Activated CD4-positive, alpha-beta T cell treated with anti-CD3 and anti-CD28 coated beads for 4 hours (primary cell): ENCODE data around the gene ADAM33.

Source experiments
- DNase-seq, 2 donors: peaks; one replicate each; pipeline ENCODE4 v3.0.0-alpha.2; 2020

Gene ADAM33, protein sequence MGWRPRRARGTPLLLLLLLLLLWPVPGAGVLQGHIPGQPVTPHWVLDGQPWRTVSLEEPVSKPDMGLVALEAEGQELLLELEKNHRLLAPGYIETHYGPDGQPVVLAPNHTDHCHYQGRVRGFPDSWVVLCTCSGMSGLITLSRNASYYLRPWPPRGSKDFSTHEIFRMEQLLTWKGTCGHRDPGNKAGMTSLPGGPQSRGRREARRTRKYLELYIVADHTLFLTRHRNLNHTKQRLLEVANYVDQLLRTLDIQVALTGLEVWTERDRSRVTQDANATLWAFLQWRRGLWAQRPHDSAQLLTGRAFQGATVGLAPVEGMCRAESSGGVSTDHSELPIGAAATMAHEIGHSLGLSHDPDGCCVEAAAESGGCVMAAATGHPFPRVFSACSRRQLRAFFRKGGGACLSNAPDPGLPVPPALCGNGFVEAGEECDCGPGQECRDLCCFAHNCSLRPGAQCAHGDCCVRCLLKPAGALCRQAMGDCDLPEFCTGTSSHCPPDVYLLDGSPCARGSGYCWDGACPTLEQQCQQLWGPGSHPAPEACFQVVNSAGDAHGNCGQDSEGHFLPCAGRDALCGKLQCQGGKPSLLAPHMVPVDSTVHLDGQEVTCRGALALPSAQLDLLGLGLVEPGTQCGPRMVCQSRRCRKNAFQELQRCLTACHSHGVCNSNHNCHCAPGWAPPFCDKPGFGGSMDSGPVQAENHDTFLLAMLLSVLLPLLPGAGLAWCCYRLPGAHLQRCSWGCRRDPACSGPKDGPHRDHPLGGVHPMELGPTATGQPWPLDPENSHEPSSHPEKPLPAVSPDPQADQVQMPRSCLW

DNA sequence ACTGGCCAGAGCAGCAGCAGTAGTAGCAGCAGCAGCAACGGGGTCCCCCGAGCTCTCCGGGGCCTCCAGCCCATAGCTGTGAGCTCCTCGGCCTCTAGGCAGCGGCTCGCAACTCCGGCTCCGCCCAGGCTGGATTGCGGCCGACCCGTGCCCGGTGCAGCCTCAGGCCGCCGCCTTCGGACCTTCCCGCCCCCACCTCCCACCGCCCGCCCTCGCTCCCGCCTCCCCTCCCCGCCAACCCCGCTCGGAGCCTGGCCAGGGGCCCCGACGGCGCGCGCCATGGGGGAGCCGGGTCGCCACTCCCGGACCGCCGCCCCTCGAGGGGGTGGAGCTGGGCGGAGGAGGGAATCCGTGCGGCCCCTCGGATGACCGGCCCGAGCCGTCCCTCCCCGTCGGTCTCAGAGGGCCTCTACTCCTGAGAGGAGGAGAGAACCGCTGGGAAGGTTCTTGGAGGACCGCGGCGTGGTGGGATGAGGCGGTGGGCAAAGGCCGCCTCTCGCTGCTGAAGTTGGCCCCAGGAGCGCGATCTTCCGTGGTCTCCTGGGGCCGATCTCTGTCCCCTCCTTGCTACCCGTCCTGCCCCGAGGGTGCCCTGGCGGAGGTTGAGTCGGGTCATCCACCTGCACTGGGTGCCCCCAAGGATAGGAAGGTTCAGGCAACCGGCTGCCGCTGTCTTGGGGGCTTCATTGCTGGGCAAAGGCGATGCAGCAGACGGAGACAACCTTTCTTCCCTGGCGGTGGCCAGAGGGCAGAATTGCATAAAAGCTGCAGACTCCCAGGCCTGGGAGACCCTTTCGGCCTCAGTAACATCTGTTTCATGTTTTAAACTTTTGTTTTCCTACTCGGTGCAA, at the start of gene ADAM33:
TSS of gene ADAM33 (minus strand) at position 80 of the 851 bp plus-strand sequence. CDS start at position 74, 6 bp downstream.
- no peak for DNase-seq

DNA sequence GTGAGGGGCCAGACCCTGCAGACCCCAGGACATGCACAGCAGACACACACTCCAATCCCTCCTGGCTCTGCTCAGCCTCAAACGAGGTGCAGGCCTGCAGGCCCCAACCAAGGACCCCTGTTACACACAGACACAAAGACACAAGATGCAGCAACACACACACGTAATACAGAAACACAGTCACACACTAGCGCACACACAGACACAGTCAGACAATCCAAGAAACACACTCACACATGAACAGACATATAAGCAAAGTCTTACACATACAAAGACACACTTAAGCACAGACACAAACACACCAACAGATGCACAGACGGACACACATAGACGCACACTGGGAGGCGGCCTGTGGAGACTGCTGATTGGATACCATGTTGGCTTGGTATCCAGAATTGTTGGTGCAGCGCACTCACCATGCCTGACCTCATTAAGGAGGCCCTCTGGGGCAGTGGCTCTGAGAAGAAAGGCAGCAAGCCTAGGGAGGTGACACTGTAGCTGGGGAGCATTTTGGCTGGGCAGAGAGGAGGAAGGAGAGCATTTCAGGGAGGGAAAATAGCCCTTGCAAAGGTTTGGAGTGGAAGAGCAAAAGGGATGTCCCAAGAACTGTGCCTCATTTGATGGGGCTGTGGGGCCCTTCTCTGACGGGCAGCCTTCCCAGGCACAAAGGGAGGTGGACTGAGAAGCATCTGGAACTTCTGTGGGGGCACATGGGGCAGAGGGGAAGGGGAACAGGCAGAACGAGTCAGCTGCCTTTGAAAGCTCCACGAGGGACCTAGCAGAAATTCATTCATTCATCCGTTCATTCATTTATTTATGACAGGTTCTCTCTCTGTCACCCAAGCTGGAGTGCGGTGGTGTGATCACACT, 49.2 kb upstream of the ADAM33 start:
- no peak for DNase-seq

DNA sequence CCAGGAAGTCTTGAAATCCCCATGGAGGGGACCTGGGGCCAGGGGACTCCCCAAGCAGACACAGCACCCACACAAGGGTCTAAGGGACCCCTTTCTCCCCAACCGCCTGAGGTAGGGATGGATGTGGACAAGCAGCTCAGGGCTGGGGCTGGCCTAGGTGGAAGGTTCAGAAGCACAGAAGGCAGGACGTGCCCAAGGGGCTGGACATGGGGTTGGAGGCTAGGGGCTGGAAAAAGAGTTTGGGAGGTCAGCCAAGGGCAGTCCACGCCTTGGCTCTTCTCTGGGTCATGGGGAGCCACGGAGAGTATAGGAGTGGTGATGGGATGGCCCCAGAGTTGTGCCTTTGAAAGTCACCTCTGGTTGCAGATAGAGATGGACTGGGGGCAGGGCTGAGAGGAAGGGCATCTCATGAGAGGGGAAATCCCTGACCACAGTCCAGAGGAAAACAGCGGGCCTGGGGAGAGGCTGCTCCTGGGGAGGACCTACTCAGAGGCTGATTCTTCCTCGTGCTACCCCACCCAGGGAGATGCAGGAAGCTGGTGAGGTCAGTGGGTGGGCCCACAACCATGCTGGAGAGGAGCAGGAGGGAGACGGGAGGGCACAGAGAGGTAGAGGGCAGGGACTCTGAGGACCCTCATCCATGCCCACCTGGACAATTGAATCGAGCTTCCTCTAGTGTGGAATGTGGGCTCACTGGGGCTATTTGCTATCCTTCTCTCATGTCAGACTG, 48.2 kb upstream of the ADAM33 start:
- no peak for DNase-seq

DNA sequence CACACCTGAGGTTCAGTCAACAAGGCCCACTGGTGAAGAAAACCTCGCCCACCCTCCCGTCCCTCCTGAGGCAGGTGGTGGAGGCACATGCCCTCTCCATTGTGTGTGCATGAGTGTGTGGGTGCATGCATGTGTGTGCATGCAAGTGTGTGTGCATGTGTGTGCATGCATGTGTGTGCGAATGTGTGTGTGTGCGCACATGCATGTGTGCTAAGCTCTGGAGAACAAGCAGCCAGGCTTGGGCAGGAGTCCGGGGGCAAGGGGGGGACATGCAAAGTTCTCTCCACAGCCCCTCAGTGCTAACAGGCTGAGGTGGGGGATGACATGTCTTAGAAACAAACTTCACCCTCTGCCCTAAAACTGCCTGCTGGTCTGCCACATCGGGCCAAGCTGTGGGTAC, 47.6 kb upstream of the ADAM33 start:
- no peak for DNase-seq

DNA sequence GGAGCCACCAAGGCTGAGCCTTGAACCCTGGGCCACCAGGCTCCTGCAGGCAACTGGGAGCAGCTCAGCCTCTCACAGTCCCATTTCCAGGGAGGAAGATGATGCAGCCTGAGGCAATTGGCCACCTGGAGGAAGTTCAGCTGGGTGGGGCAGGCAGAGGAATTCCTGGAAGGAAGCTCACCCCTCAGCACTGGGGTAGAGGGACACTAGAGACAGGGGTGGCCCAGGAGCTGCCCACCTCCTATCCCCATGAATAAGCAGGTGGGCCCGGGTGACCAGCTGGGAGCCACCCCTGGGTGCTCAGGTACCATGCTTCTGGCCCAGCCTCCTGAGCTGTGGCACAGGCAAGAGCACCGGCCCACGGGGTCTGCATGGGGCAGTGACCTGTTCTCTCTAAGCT, 47.1 kb upstream of the ADAM33 start:
- DNase-seq, result no peak

DNA sequence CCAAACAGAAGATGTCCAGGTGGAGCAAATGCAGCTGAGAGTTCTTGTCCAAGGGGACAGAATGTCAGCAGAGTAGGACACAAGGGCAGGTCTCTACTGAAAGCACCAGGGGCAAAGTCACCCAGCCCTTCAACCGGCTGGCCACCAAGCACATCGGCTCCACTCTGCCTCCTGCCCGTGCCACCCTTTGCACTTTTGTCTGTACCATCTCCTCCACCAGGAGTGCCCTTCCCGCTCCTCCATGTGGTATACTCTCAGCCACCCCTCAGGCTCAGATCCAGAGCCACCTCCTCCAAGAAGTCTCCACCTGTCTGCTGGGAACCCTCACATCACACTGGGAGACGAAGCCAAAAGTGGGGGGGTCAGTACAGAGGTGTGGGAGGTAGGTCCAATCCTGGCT, 46.5 kb upstream of the ADAM33 start:
- no peak for DNase-seq

DNA sequence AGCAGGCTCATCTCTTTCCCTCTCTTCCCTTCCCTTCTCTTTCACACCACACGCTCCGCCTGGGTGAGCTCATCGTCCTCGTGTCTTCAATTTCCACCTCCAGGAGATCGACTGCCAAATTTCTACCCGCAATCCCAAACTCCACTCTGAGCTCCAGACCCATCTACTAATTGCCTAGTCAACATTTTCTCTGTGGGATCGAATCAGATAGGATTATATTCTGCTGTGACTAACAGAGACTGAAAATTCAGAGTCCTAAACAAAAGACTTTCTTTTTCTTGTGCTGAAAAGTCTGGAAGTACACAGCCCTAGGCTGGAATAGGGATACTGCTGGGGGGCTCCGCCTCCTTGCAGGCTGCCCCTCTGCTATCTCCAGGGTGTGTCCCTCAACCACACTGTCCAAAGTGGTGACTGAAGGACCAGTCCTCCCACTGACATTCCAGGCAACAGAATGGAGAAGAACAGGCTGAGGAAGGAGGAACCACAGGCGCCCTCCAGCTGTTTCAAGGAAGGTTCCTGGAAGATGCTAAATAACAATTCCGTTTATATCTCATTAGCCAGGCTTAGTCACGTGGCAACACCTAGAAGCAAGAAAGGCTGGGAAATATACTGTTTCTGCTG, 45.7 kb upstream of the ADAM33 start:
- no peak for DNase-seq

DNA sequence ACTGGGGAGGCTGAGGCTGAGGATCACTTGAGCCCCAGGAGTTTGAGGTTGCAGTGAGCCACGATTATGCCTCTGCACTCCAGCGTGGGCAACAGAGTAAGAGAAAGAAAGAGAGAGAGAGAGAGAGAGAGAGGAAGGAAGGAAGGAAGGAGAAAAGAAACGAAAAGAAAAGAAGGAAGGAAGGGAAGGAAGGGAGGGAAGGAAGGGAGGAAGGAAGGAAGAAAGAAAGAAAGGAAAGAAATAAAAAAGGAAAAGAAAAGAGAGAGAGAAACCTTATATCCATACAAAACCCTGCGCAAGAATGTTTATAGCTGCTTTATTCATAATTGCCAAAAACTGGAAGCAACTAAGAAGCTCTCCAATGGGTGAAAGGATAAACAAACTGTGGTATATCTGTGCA, 42.5 kb upstream of the ADAM33 start:
- DNase-seq, result no peak

DNA sequence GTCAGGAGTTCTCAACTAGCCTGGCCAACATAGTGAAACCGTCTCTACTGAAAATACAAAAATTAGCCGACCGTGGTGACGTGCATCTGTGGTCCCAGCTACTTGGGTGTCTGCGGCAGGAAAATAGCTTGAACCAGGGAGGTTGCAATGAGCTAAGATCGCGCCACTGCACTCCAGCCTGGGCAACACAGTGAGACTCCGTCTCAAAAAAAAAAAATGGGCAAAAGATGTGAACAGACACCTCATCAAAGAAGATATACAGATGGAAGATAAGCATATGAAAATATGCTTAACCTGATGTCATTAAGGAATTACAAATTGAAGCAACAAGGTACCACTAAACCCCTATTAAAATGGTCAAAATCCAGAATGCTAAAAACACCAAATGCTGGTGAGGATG, 41.5 kb upstream of the ADAM33 start:
- DNase-seq, result no peak

DNA sequence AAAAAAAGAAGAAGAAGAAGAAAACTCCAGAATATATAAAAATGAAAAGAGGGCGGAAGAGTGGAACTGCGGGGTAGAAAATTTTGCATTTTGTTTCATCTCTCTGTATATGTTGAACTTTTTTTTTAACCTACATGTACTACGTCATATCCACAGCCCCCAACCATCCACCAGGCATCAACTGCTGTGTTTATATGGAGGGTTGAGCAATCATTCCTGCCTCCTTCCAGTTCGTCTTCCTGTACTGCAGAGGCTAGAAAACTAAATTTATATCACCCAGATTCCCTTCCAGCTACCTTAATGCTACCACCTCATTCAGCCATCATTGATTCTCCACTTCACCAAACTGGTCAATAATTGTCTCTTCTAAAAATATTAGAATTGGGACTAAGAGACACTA, 40.1 kb upstream of the ADAM33 start:
- no peak for DNase-seq

DNA sequence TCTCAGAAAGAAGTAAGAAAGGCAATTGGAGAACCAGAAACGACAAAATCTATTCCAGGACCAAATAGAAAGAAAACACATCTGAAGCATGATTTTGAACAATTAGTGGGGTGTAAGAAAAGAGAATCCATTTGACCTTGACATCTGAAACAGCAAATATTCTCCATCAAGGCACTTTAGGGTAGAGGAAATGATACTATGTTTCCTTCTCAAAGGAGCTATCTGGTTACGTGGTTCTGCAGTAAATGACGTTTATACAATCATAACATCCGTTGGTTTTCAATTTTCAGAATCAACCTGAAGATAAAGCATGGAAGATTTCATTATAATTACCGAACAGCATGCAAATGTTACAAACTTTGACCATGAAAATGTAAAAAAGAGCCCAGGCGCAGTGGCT, 38.8 kb upstream of the ADAM33 start:
- DNase-seq, result no peak

DNA sequence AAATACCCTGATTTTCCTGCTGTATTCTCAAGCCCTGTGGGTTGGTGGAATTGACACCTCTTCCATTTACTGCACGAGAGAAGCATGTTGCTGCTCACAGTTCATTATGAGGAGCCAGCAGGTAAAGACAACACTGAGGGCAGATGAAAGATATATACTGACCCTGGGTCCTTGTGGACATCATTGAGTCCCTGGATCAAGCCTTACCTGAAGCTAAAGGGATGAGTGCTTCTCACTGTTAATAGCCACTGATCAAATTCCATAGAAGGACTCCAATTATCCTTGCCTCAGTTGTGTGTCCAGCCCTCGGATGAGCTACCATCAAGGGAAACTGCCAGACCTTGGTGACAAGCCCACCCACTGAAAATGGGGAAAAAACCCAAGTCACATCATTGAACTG, 38.3 kb upstream of the ADAM33 start:
- DNase-seq, result no peak

DNA sequence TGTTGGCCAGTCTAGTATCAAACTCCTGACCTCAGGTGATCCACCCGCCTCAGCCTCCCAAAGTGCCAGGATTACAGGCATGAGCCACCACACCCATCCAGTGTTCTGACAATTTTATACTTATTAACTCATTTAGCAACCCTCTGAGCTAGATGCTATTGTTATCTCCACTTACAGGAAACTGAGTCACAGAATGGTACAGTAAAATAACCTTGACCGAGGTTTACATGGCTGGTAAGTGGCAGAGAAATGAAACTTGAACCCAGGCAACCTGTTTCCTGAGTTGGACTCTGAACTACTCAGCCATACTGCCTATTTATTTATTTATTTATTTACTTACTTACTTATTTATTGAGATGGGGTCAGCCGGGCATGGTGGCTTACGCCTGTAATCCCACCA, 37.2 kb upstream of the ADAM33 start:
- no peak for DNase-seq

DNA sequence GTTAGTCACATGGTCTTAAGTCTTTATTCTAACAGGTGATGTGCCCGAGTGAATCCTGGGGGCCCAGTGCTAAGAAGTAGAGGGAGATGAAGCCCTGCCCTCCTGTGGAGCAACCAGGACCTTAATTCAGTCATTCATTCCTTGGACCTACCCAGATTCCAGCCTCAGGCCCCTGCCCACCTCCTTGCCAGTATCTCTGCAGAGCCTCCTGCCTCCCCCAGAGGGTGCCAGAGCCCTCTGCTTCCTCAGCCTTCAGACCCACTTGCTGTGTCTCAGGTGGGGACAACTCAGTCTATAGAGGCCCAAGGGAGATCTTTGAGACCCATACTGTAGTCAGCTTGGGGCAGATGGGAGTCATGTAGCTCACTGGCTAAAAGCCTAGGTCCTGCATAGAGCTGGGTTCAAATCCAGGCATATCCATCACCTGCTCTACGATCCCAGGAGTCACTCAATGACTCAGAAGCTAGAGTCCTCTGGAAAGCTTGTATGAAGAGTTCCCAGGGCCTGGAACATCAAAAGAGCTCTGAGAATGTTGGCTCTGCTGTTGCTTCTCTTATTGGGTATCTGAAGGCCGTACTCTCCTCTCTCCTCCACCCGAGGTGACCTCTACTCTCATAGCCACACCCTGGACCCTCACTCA, 34.5 kb upstream of the ADAM33 start:
- DNase-seq, result peak in 1 of 2 donors; percentile 10

DNA sequence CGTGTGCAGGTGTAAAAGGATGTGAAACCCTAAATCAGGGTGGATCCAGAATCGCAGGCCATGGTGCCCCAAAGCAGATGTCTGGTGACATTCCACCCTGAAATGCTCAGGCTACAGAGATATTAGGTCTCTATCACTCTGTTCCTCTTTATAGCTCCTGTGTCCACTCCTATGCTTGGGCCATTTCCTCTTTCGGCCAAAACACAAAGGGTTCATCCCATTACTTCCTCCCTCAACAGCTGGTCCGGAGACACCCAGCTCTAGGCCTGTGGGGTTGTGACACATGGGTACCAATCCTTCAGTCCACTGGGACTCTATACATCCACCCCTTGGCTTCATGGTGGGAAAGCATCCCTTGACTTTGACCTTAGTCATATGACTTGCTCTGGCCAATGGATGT, 32.3 kb upstream of the ADAM33 start:
- no peak for DNase-seq

DNA sequence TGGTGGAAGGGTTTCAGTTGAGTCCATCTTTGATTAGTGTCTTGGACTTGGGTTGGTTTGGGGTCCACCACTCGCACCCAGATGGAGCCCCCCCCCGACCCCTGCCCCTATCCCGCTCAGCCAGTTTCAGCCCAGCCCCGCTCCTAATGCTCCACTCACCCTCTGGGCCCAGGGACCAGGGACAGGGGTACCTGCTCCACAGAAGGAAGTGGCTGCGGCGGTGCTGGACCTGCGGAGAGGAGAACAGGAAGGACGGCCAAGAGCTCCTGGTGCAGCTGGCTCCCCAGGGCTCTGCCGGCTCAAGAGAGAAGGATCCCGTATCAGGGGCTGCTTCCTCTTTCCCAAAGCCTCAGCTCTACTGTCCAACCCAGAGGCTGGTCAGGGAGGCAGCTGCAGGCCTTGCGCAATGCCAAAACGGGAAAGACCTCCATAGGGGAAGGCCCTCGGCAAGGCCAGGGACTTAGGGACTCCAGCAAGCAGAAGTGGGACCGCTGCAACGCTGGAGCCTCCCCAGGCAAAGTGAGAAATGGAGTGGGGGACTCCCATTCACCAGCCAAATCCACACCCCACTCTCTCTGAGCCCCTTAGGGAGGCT, 30.6 kb upstream of the ADAM33 start, which contains the start of gene SIGLEC1:
TSS of gene SIGLEC1 (minus strand) at position 322 of the 595 bp plus-strand sequence. CDS start 5,472 bp downstream, outside the sequence.
- no peak for DNase-seq

DNA sequence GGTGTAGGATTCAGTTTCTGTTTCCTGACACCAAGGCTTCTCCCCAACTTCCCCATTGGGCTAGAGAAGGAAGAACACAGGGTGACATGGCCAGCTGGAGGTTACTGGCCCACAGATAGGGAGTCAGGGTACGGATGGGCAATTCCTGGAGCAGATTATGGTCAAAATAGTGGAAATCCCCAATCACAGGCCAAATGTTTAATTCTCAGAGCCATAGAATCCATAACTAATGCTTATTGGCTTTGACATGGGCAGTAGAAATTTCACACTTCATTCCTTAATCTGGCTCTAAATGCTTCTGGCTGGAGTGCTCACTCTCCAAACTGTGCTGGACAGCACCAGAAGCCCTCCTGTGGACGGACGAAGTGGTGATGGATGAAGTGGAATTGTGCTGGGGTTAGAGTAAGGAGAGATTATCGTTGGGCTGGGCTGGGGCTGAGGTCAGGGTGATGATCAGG, 29.7 kb upstream of the ADAM33 start:
- no peak for DNase-seq

DNA sequence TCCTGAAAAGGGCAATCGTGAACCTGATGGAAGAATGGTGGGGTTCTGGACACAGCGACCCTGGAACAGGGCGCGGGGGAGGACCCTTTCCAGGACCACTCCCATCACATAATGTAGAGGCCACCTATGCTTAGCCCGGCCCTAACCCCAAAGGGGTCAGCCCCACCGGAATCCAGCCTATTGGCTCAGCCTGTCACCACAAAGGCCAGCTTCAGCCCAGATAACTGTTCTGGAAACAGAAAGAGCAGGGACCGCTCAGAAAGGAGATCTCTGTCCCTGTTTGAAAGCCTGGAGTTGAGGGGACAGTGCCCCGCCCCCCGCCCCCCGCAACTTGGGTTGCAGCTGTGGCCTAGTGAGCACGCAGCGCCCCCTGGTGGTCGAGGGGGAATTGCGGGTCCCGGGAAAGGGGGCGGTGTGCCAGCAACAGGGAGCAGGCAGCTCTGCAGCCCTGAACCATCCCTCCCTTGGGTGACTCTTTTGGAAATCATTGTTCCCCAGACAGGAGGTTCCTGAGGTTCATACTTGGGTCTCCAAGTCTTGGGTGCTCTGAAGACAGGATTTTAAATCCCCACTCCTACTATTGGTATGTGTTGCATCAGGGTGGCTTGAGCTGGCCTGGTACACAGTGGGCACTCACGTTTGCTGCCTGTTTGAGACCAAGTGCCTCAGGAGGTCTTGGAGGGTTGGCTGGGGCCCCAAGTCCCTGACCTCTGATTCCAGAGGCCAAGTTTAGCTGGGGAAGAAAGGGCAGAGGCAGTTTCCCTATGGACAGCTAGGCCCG, 29.1 kb upstream of the ADAM33 start:
- peak; percentile 61 to 73 for DNase-seq

DNA sequence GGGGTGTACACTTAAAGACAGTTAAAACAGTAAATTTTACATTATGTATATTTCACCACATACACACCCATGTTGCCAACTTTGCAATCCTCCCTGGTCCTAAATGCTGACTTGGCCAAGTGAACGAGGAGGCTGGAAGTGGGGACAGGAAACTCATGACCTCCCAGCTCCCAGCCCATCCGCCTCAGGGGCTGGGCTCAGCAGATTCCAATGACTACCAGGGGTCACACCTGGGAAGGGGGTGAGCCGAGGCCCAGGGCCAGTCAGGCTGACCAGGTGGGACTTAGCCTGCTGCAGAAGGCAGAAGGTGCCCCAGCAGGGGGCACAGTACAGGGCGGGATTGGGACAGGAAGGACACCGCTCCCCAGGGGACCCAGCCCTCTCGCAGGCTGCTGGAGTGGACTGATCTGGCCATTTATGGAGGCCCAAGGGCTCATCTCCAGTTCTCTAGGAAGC, 28.2 kb upstream of the ADAM33 start:
- no peak for DNase-seq
